ENCODE measurements around the gene HFM1.
"Not testable (repeated sequence)": the region's sequence is repeated elsewhere in the genome, so short reads cannot be mapped to it uniquely, and the experiment has no call there.

DNA sequence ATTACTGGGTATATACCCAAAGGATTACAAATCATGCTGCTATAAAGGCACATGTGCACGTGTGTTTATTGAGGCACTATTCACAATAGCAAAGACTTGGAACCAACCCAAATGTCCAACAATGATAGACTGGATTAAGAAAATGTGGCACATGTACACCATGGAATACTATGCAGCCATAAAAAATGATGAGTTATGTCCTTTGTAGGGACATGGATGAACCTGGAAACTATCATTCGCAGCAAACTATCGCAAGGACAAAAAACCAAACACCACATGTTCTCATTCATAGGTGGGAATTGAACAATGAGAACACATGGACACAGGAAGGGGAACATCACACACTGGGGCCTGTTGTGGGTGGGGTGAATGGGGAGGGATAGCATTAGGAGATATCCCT, 32.4 kb downstream of the HFM1 start:
- TF ChIP-seq, protein P1, sequence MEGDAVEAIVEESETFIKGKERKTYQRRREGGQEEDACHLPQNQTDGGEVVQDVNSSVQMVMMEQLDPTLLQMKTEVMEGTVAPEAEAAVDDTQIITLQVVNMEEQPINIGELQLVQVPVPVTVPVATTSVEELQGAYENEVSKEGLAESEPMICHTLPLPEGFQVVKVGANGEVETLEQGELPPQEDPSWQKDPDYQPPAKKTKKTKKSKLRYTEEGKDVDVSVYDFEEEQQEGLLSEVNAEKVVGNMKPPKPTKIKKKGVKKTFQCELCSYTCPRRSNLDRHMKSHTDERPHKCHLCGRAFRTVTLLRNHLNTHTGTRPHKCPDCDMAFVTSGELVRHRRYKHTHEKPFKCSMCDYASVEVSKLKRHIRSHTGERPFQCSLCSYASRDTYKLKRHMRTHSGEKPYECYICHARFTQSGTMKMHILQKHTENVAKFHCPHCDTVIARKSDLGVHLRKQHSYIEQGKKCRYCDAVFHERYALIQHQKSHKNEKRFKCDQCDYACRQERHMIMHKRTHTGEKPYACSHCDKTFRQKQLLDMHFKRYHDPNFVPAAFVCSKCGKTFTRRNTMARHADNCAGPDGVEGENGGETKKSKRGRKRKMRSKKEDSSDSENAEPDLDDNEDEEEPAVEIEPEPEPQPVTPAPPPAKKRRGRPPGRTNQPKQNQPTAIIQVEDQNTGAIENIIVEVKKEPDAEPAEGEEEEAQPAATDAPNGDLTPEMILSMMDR (conservative IDR thresholded peaks at IDR 0.05; ENCODE audit: low read length), result not testable (repeated sequence)
- not testable (repeated sequence) for TF ChIP-seq EZH2phosphoT487 (IDR thresholded peaks at IDR 0.05; ENCODE audit: borderline replicate concordance)

All from Loucy (cell line).